PFSK-1 (cell line): ENCODE results near the gene NRCAM.

Experiments used
- FOXP2 ChIP-seq: optimal IDR thresholded peaks from 2 replicates; pipeline ENCODE3; 2011; ENCODE audit warnings: borderline replicate concordance, control low read depth, inconsistent platforms; ENCODE audit not compliant: insufficient read depth; ENCODE audit errors: extremely low read length, extremely low read depth
- POLR2AphosphoS5 ChIP-seq: IDR thresholded peaks from 2 replicates; pipeline ENCODE4 v1.6.1; 2012; ENCODE audit warnings: low read depth, mild to moderate bottlenecking, control low read depth, low read length, moderate library complexity
- REST ChIP-seq, 2 experiments: IDR thresholded peaks; 2 replicates each; pipeline versions ENCODE4 v1.6.1 to v1.8.0; 2011 to 2012; ENCODE audit warnings: low read depth in 2 of 2, low read length in 2 of 2, control low read depth in 1 of 2, inconsistent platforms in 1 of 2, mild to moderate bottlenecking in 1 of 2, moderate library complexity in 1 of 2; ENCODE audit not compliant: insufficient read depth in 1 of 2
- TAF1 ChIP-seq: IDR thresholded peaks from 2 replicates; pipeline ENCODE4 v1.6.1; 2012; ENCODE audit warnings: low read length, control low read depth, borderline replicate concordance; ENCODE audit not compliant: insufficient read depth

GRCh38 chr7:108324053-108325038, 131.9 kb downstream of the NRCAM start:
- TF ChIP-seq REST (IDR thresholded peaks at IDR 0.05; ENCODE audit: insufficient read depth in 1 of 2, low read depth in 2 of 2, low read length in 2 of 2) (no peak), TAF1 (no peak), POLR2AphosphoS5 (no peak), FOXP2 (no peak)
